ENCODE data around the gene CCL4. TPM values are rescaled to one million over a fixed set of nuclear protein-coding genes. Genes with fewer than 3 reads are reported as not detected.

The CCL4 gene
- total RNA-seq, 1 experiment from 2014 or later = not detected

DNA sequence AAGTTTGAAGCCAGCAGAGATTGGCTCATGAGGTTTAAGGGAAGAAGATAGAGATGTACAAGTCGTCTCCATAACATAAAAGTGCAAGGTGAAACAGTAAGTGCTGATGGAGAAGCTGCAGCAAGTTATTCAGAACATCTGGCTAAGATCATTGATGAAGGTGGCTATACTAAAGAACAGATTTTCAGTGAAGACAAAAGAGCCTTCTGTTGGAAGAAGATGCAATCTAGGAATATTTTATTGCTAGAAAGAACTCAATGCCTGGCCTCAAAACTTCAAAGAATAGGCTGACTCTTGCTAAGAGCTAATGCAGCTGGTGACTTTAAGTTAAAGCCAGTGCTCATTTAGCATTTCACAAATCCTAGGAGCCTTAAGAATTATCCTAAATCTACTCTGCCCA, 26.0 kb downstream of the CCL4 start:
- Histone ChIP-seq H3K23me2 (ENCODE audit: insufficient read length, low read depth, low read length, poor library complexity, severe bottlenecking) (no peaks in the 10 kb centered on the region), H3K23ac (ENCODE audit: insufficient read length, low read depth, low read length) (no peak overlapping the region), H3K14ac (ENCODE audit: insufficient read depth, low read length) (no peak overlapping the region), H2BK12ac (ENCODE audit: insufficient read length, low read depth, low read length) (no peak overlapping the region), H4K20me1 (ENCODE audit: control insufficient read depth, insufficient read depth, insufficient read length) (no peaks in the 10 kb centered on the region), H2BK120ac (ENCODE audit: low read depth, low read length, poor library complexity, severe bottlenecking) (no peak overlapping the region), H3K27me3 (ENCODE audit: insufficient read depth, low read length) (no peaks in the 10 kb centered on the region), H3K4me2 (ENCODE audit: insufficient read depth, insufficient read length, low read length) (no peak overlapping the region), H2BK5ac (ENCODE audit: insufficient read length, low read length) (no peak overlapping the region), H2AFZ (ENCODE audit: low read length) (no peak overlapping the region), H3K9ac (ENCODE audit: extremely low read depth, insufficient read length, low read length) (no peak overlapping the region), H3K4ac (ENCODE audit: low read depth, low read length) (no peak overlapping the region), H4K91ac (ENCODE audit: insufficient read length, low read depth, low read length) (no peak overlapping the region), H3K79me2 (ENCODE audit: insufficient read depth, low read length) (no peaks in the 10 kb centered on the region), H2BK15ac (ENCODE audit: low read depth, low read length) (no peak overlapping the region), H3K9me3 (ENCODE audit: control insufficient read depth, low read depth, low read length) (peaks cover 18% of the 10 kb centered on the region), H2BK20ac (ENCODE audit: low read depth, low read length, poor library complexity, severe bottlenecking) (no peak overlapping the region), H4K5ac (ENCODE audit: insufficient read length, low read depth, low read length) (no peak overlapping the region), H3K79me1 (ENCODE audit: insufficient read depth, low read depth, low read length, poor library complexity, severe bottlenecking) (no peaks in the 10 kb centered on the region), H3T11ph (ENCODE audit: low read length) (no peak overlapping the region), H3K27ac (ENCODE audit: insufficient read length, low read depth, low read length) (no peak overlapping the region), H2AK5ac (ENCODE audit: insufficient read length, low read length) (no peak overlapping the region), H3K18ac (ENCODE audit: insufficient read length, low read depth, low read length) (no peak overlapping the region), H3K56ac (ENCODE audit: insufficient read length, low read depth, low read length) (no peak overlapping the region), H4K8ac (replicated peaks; ENCODE audit: insufficient read length, low read depth, low read length) (no peak overlapping the region), H3K4me1 (ENCODE audit: insufficient read depth, low read length) (no peaks in the 10 kb centered on the region)
- no CpG with 5 or more reads among the region's 1 CpG for WGBS (ENCODE audit: extremely low coverage, insufficient read length, low lambda C conversion rate)
- Mint-ChIP-seq H3K4me1 (peaks cover 3 to 8% of the 10 kb centered on the region in 2 experiments; a peak in 2 of 4 replicates), H3K27me3 (ENCODE audit: low read depth) (peaks cover 8% of the 10 kb centered on the region), H3K27ac (no peak overlapping the region), H3K9me3 (peaks cover 24% of the 10 kb centered on the region in 2 experiments), H3K4me3 (no peak overlapping the region), H3K36me3 (ENCODE audit: insufficient read depth in 1 of 3, low read depth in 3 of 3) (peaks cover 12 to 28% (median 18%) of the 10 kb centered on the region in 3 experiments; a peak in 6 of 7 replicates)
- no peak for DNase-seq
- TF ChIP-seq, protein P1, sequence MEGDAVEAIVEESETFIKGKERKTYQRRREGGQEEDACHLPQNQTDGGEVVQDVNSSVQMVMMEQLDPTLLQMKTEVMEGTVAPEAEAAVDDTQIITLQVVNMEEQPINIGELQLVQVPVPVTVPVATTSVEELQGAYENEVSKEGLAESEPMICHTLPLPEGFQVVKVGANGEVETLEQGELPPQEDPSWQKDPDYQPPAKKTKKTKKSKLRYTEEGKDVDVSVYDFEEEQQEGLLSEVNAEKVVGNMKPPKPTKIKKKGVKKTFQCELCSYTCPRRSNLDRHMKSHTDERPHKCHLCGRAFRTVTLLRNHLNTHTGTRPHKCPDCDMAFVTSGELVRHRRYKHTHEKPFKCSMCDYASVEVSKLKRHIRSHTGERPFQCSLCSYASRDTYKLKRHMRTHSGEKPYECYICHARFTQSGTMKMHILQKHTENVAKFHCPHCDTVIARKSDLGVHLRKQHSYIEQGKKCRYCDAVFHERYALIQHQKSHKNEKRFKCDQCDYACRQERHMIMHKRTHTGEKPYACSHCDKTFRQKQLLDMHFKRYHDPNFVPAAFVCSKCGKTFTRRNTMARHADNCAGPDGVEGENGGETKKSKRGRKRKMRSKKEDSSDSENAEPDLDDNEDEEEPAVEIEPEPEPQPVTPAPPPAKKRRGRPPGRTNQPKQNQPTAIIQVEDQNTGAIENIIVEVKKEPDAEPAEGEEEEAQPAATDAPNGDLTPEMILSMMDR (conservative IDR thresholded peaks at IDR 0.05) = no peak

All from H9 (cell line).